Right lobe of liver (tissue), 6 donors: Measurements from ENCODE around the gene C15orf61. TPM values are rescaled to one million over a fixed set of nuclear protein-coding genes. Genes with fewer than 3 reads are reported as not detected.

ENCODE experiments used
- ATAC-seq, 4 donors: fragments of 200-7000 bp; cut with Tn5 transposase; one replicate each; pipeline ENCODE4 v1.9.1; 2020; ENCODE audit warnings: mild to moderate bottlenecking in 4 of 4, moderate library complexity in 4 of 4
- DNase-seq, 3 donors: peaks; one replicate each; pipeline ENCODE4 v3.0.0-alpha.2; 2020
- H3K27ac ChIP-seq, 3 donors: fragments of 200-600 bp; one replicate each; pipeline ENCODE4 v1.8.0; 2022
- H3K27me3 ChIP-seq, 2 donors: fragments of 200-600 bp; one replicate each; pipeline ENCODE4 v1.8.0; 2022
- H3K36me3 ChIP-seq, 4 donors: fragments of 200-600 bp; sonication (generic) in 1 of 4; one replicate each; pipeline versions ENCODE4 v1.5.1 to v1.8.0; 2017 to 2022; ENCODE audit warnings: control low read depth in 1 of 4
- H3K4me1 ChIP-seq, 4 donors: fragments of 200-600 bp; sonication (generic) in 1 of 4; one replicate each; pipeline versions ENCODE4 v1.5.1 to v1.8.0; 2017 to 2022; ENCODE audit warnings: control low read depth in 1 of 4
- H3K4me3 ChIP-seq, 3 donors: fragments of 200-600 bp; one replicate each; pipeline ENCODE4 v1.8.0; 2022
- H3K9me3 ChIP-seq, 4 donors: fragments of 200-600 bp; sonication (generic) in 1 of 4; one replicate each; pipeline versions ENCODE4 v1.5.1 to v1.8.0; 2017 to 2022; ENCODE audit warnings: control low read depth in 1 of 4
- CTCF ChIP-seq, 4 donors: fragments of 200-600 bp in 3 of 4; fragments of 450-650 bp in 1 of 4; IDR thresholded peaks; one replicate each; pipeline versions ENCODE4 v1.5.1 to v1.8.0; 2016 to 2022; ENCODE audit warnings: antibody characterized with exemption in 4 of 4, mild to moderate bottlenecking in 2 of 4
- POLR2A ChIP-seq: fragments of 450-650 bp; IDR thresholded peaks from one replicate; pipeline ENCODE4 v1.6.1; 2017; ENCODE audit warnings: antibody characterized with exemption, mild to moderate bottlenecking
- WGBS: methylation state at CpG from one replicate; pipeline ENCODE4 v1.1.6; 2018; ENCODE audit warnings: low coverage, low lambda C conversion rate; ENCODE audit not compliant: insufficient coverage; ENCODE audit errors: missing lambda C conversion rate; 5-methylcytosine and 5-hydroxymethylcytosine counted together
- intact Hi-C, 2 donors: fragments of 100-400 bp; cut with DNase I; formaldehyde crosslinking; loops; one replicate each; pipeline versions ENCODE4 v1.11.2 to v1.14.1; 2022
- total RNA-seq, 6 experiments: library from RNA; depleted of rRNA in 2 of 6; stranded (reverse); fragments of >200 nt in 2 of 6; fragmentation: NEBNext Ultra II Directional in 3 of 6; extraction: Animal tissue kit (Norgen Biotek cat#: 25700) in 3 of 6; gene quantifications; one replicate each; pipeline versions ENCODE4 v1.1.0 to v1.2.4, GENCODE V29; 2016 to 2023
- donor health status: DM: no; HTN: yes; CAD: no.
- donor health status: DM: no; HTN: no; CAD: no.
- donor health status: DM: no; HTN: no; CAD: no.
- donor health status: DM: no; HTN: yes; CAD: no.
- donor health status: DM: no; HTN: yes; CAD: no.

C15orf61 gene
- total RNA-seq, 6 experiments from 2014 or later: 1.4 to 3.0 (median 2.3) TPM

- H3K4me3 ChIP-seq: no peak overlapping the region
- H3K36me3 ChIP-seq: no peaks in the 10 kb centered on the region
- TF ChIP-seq CTCF (IDR thresholded peaks at IDR 0.05): no peak
- no peak for TF ChIP-seq POLR2A
- intact Hi-C loops: no loop called here
- H3K9me3 ChIP-seq: no peaks in the 10 kb centered on the region
- DNase-seq (no peak), ATAC-seq (no peak)
- H3K27ac ChIP-seq: no peak overlapping the region
- no peaks in the 10 kb centered on the region for H3K4me1 ChIP-seq
- WGBS: 82% methylated on average over 1 of the region's 1 CpG
- no peaks in the 10 kb centered on the region for H3K27me3 ChIP-seq
Observed at GRCh38 chr15:67560320-67560719, 39.4 kb downstream of the C15orf61 start.

- no peak for TF ChIP-seq CTCF (IDR thresholded peaks at IDR 0.05)
- no peak for TF ChIP-seq POLR2A
- no peaks in the 10 kb centered on the region for H3K27me3 ChIP-seq
- H3K36me3 ChIP-seq: no peaks in the 10 kb centered on the region
- no peaks in the 10 kb centered on the region for H3K4me1 ChIP-seq
- H3K27ac ChIP-seq: no peak overlapping the region
- DNase-seq (no peak), ATAC-seq (no peak)
- H3K4me3 ChIP-seq: no peak overlapping the region
- no peaks in the 10 kb centered on the region for H3K9me3 ChIP-seq
- intact Hi-C loops: no loop called here
- 94% methylated on average over 5 of the region's 5 CpGs for WGBS
Observed at GRCh38 chr15:67563092-67563491, 42.2 kb downstream of the C15orf61 start.

GRCh38 chr15:67564021-67564967, 43.4 kb downstream of the C15orf61 start:
- Histone ChIP-seq H3K4me1 (no peaks in the 10 kb centered on the region), H3K36me3 (no peaks in the 10 kb centered on the region), H3K27me3 (no peaks in the 10 kb centered on the region), H3K4me3 (no peak overlapping the region), H3K27ac (no peak overlapping the region), H3K9me3 (no peaks in the 10 kb centered on the region)
- 58% methylated on average over 1 of the region's 2 CpGs for WGBS
- intact Hi-C loops: no loop called here
- ATAC-seq: no peak
- DNase-seq: no peak
- no peak for TF ChIP-seq POLR2A
- no peak for TF ChIP-seq CTCF (IDR thresholded peaks at IDR 0.05)

- no peaks in the 10 kb centered on the region for H3K9me3 ChIP-seq
- H3K27ac ChIP-seq: no peak overlapping the region
- no peak for TF ChIP-seq CTCF (IDR thresholded peaks at IDR 0.05)
- no peak for TF ChIP-seq POLR2A
- ATAC-seq (no peak), DNase-seq (no peak)
- 76% methylated on average over 3 of the region's 3 CpGs for WGBS
- no peak overlapping the region for H3K4me3 ChIP-seq
- H3K27me3 ChIP-seq: no peaks in the 10 kb centered on the region
- intact Hi-C loops: no loop called here
- H3K36me3 ChIP-seq: no peaks in the 10 kb centered on the region
- H3K4me1 ChIP-seq: no peaks in the 10 kb centered on the region
Observed at GRCh38 chr15:67564968-67565345, 44.0 kb downstream of the C15orf61 start.
